Lung (tissue), 12 donors: ENCODE results near the gene SYNE4. TPM values are rescaled to one million over a fixed set of nuclear protein-coding genes. Genes with fewer than 3 reads are reported as not detected.

Experiments
- ATAC-seq: fragments of 200-7000 bp; cut with Tn5 transposase; one replicate; pipeline ENCODE4 v1.9.1; 2020; ENCODE audit warnings: moderate number of reproducible peaks; ENCODE audit not compliant: insufficient read depth, low FRiP score
- DNase-seq, 3 donors: peaks; one replicate each; pipeline ENCODE4 v3.0.0-alpha.2; 2013 to 2017
- H3K27ac ChIP-seq, 2 donors: one replicate each; pipeline ENCODE4 v1.5.1; 2013; ENCODE audit warnings: mild to moderate bottlenecking in 2 of 2, moderate library complexity in 2 of 2, control low read depth in 1 of 2, inconsistent platforms in 1 of 2, low read depth in 1 of 2, low read length in 1 of 2
- H3K27me3 ChIP-seq, 3 donors: one replicate each; pipeline ENCODE4 v1.5.1; 2013; ENCODE audit warnings: low read length in 2 of 3; ENCODE audit not compliant: control insufficient read depth in 3 of 3, insufficient read depth in 3 of 3
- H3K36me3 ChIP-seq, 4 donors: one replicate each; pipeline ENCODE4 v1.5.1; 2013; ENCODE audit warnings: low read length in 4 of 4, mild to moderate bottlenecking in 1 of 4, moderate library complexity in 1 of 4; ENCODE audit not compliant: control insufficient read depth in 4 of 4, insufficient read depth in 4 of 4
- H3K4me1 ChIP-seq, 5 donors: one replicate each; pipeline ENCODE4 v1.5.1; 2013; ENCODE audit warnings: low read length in 5 of 5, mild to moderate bottlenecking in 2 of 5, moderate library complexity in 1 of 5; ENCODE audit not compliant: control insufficient read depth in 5 of 5, insufficient read depth in 5 of 5
- H3K4me3 ChIP-seq: one replicate; pipeline ENCODE4 v1.5.1; 2013; ENCODE audit warnings: mild to moderate bottlenecking, control low read depth, moderate library complexity
- H3K9ac ChIP-seq, 2 donors: one replicate each; pipeline ENCODE4 v1.5.1; 2013; ENCODE audit warnings: low read length in 2 of 2, control low read depth in 1 of 2; ENCODE audit not compliant: insufficient read depth in 1 of 2
- H3K9me3 ChIP-seq, 4 donors: one replicate each; pipeline ENCODE4 v1.5.1; 2013; ENCODE audit warnings: low read length in 3 of 4, mild to moderate bottlenecking in 1 of 4, moderate library complexity in 1 of 4; ENCODE audit not compliant: control insufficient read depth in 4 of 4, insufficient read depth in 3 of 4
- CTCF ChIP-seq: IDR thresholded peaks from 2 replicates; pipeline ENCODE4 v1.5.1; 2012; ENCODE audit warnings: mild to moderate bottlenecking; ENCODE audit errors: control extremely low read depth, extremely low read depth
- WGBS, 2 donors: extraction: QIAGEN DNeasy Blood & Tissue Kit; methylation state at CpG; one replicate each; pipeline ENCODE4 v1.1.7; 2013; 5-methylcytosine and 5-hydroxymethylcytosine counted together
- polyA plus RNA-seq, 2 donors: library from polyadenylated mRNA; stranded (reverse); fragments of 200-250 nt; gene quantifications; one replicate each; pipeline ENCODE4 v1.2.1, GENCODE V29; 2013
- total RNA-seq, 2 donors: library from RNA; depleted of rRNA in 1 of 2; stranded (reverse); fragments of >200 nt in 1 of 2; gene quantifications; one replicate each; pipeline ENCODE4 v1.2.1, GENCODE V29; 2014 to 2021
- donor health status: control.
- donor health status: control.
- donor health status: Bipolar disorder and iron deficiency.
- donor health status: healthy.
- donor health status: DM: yes; HTN: yes; CAD: no.

The SYNE4 gene
- total and polyA plus RNA-seq, 4 donors = 8.0 to 19.2 (median 11.6) TPM

GRCh38 chr19:36051637-36052036, 43.0 kb upstream of the SYNE4 start:
- Histone ChIP-seq H3K4me1 (peaks cover 0 to 13% (median 3%) of the 10 kb centered on the region in 5 donors), H3K9ac (no peak overlapping the region), H3K4me3 (no peak overlapping the region), H3K9me3 (no peaks in the 10 kb centered on the region), H3K36me3 (no peaks in the 10 kb centered on the region), H3K27me3 (no peaks in the 10 kb centered on the region), H3K27ac (no peak overlapping the region)
- ATAC-seq (no peak), DNase-seq (no peak)
- no peak for TF ChIP-seq CTCF
- 95 to 99% methylated on average over 4 of the region's 4 CpGs for WGBS, 2 donors

- WGBS, 2 donors = 61 to 72% methylated on average over 3 of the region's 3 CpGs
- Histone ChIP-seq H3K9ac (no peak overlapping the region), H3K27ac (no peak overlapping the region), H3K27me3 (no peaks in the 10 kb centered on the region), H3K9me3 (no peaks in the 10 kb centered on the region), H3K4me1 (peaks cover 0 to 9% (median 3%) of the 10 kb centered on the region in 5 donors), H3K4me3 (no peak overlapping the region), H3K36me3 (no peaks in the 10 kb centered on the region)
- no peak for DNase-seq
- no peak for ATAC-seq
- no peak for TF ChIP-seq CTCF
These were observed 42.6 kb upstream of the SYNE4 start for GRCh38 chr19:36051236-36051635.

- Histone ChIP-seq H3K4me3 (no peak overlapping the region), H3K4me1 (no peaks in the 10 kb centered on the region), H3K27me3 (no peaks in the 10 kb centered on the region), H3K9me3 (no peaks in the 10 kb centered on the region), H3K9ac (no peak overlapping the region), H3K36me3 (no peaks in the 10 kb centered on the region), H3K27ac (no peak overlapping the region)
- WGBS, 2 donors = 93 to 95% methylated on average over 4 of the region's 4 CpGs
- no peak for TF ChIP-seq CTCF
- DNase-seq (no peak), ATAC-seq (no peak)
These were observed 40.6 kb upstream of the SYNE4 start for GRCh38 chr19:36049080-36049698.

- H3K4me1 ChIP-seq = no peaks in the 10 kb centered on the region
- H3K27ac ChIP-seq = no peak overlapping the region
- ATAC-seq (no peak), DNase-seq (no peak)
- no peak overlapping the region for H3K4me3 ChIP-seq
- H3K9me3 ChIP-seq = no peaks in the 10 kb centered on the region
- no peak for TF ChIP-seq CTCF
- H3K27me3 ChIP-seq = no peaks in the 10 kb centered on the region
- H3K36me3 ChIP-seq = no peaks in the 10 kb centered on the region
- H3K9ac ChIP-seq = no peak overlapping the region
These were observed 39.2 kb upstream of the SYNE4 start for GRCh38 chr19:36047835-36048234.
